Esophagus muscularis mucosa (tissue), 4 donors: ENCODE data around the gene TRERF1. TPM values are rescaled to one million over a fixed set of nuclear protein-coding genes. Genes with fewer than 3 reads are reported as not detected.

ENCODE experiments used
- DNase-seq: peaks from one replicate; pipeline ENCODE4 v3.0.0-alpha.2; 2017; ENCODE audit errors: extremely low spot score
- H3K27ac ChIP-seq, 4 donors: fragments of 200-600 bp; sonication (generic); replicated peaks in 1 of 4; 1 replicate in 3 of 4; 2 replicates in 1 of 4; pipeline ENCODE4 v1.5.1; 2016 to 2019; ENCODE audit warnings: mild to moderate bottlenecking in 1 of 4
- H3K27me3 ChIP-seq, 4 donors: fragments of 200-600 bp; sonication (generic); one replicate each; pipeline versions ENCODE4 v1.5.1 to v1.6.0; 2016 to 2019
- H3K36me3 ChIP-seq, 4 donors: fragments of 200-600 bp; sonication (generic); one replicate each; pipeline ENCODE4 v1.5.1; 2016 to 2019
- H3K4me1 ChIP-seq, 4 donors: fragments of 200-600 bp; sonication (generic); one replicate each; pipeline ENCODE4 v1.5.1; 2016 to 2019
- H3K4me3 ChIP-seq, 4 donors: fragments of 200-600 bp; sonication (generic); 1 replicate in 2 of 4; 2 replicates in 2 of 4; pipeline ENCODE4 v1.5.1; 2016 to 2019; ENCODE audit warnings: mild to moderate bottlenecking in 4 of 4, moderate library complexity in 1 of 4
- H3K9me3 ChIP-seq, 4 donors: fragments of 200-600 bp; sonication (generic); 1 replicate in 3 of 4; 2 replicates in 1 of 4; pipeline ENCODE4 v1.5.1; 2016 to 2019
- EP300 ChIP-seq: sonication (generic); formaldehyde crosslinking; IDR thresholded peaks from one replicate; pipeline ENCODE4 v1.6.1; 2017; ENCODE audit warnings: antibody characterized with exemption
- POLR2A ChIP-seq: fragments of 450-650 bp; IDR thresholded peaks from one replicate; pipeline ENCODE4 v1.6.1; 2017; ENCODE audit warnings: antibody characterized with exemption, moderate library complexity, mild to moderate bottlenecking, low read depth
- POLR2AphosphoS5 ChIP-seq, 2 donors: sonication (generic); formaldehyde crosslinking; IDR thresholded peaks; one replicate each; pipeline ENCODE4 v1.6.1; 2017; ENCODE audit warnings: antibody characterized with exemption in 2 of 2
- WGBS: methylation state at CpG from one replicate; pipeline ENCODE4 v1.1.5; 2018; 5-methylcytosine and 5-hydroxymethylcytosine counted together
- intact Hi-C: fragments of 100-400 bp; cut with DNase I; formaldehyde crosslinking; loops from one replicate; pipeline ENCODE4 v1.15.1; 2023
- total RNA-seq, 4 donors: library from RNA; depleted of rRNA; stranded (reverse); fragments of >200 nt; gene quantifications; one replicate each; pipeline versions ENCODE4 v1.1.0 to v1.2.1, GENCODE V29; 2016
- TF ChIP-seq, protein P1 (sequence below), 3 experiments: fragments of 200-600 bp in 2 of 3; fragments of 450-650 bp in 1 of 3; sonication (generic) in 2 of 3; IDR thresholded peaks; one replicate each; pipeline ENCODE4 v1.5.1; 2017 to 2019; ENCODE audit warnings: antibody characterized with exemption in 3 of 3, mild to moderate bottlenecking in 2 of 3, moderate library complexity in 1 of 3

Gene TRERF1
- total RNA-seq, 4 donors from 2014 or later = 4.6 to 8.6 (median 6.4) TPM

DNA sequence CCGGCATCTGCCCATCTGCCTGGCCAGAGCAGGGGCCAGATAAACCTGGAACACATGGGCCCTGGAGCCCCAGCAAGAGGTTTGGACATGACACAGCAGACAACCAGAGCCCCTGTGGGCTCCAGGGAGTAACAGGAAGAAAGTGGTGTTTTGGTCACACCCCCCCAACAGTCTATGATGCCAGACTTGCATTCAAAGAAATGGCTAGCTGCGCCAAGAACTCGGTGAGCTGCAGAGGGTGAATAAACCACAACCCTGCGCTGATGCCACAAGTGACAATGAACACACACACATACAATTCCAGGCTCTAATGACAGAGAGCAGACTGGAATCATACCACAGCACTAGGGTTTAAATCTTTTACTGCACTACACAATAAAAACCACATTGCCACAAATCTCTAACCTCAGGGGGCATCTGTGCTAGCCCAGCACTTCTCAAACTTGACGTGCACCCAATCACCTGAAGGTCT lies 34.0 kb downstream of the TRERF1 start:
- H3K4me1 ChIP-seq = peaks cover 0 to 19% (median 15%) of the 10 kb centered on the region in 4 donors
- no peaks in the 10 kb centered on the region for H3K36me3 ChIP-seq
- no peak overlapping the region for H3K4me3 ChIP-seq
- WGBS = 71% methylated on average over 4 of the region's 5 CpGs
- no peak for DNase-seq
- no peaks in the 10 kb centered on the region for H3K9me3 ChIP-seq
- no peaks in the 10 kb centered on the region for H3K27me3 ChIP-seq
- H3K27ac ChIP-seq = no peak overlapping the region
- TF ChIP-seq POLR2AphosphoS5 (IDR thresholded peaks at IDR 0.05) = no peak
- no peak for TF ChIP-seq EP300
- TF ChIP-seq, protein P1, sequence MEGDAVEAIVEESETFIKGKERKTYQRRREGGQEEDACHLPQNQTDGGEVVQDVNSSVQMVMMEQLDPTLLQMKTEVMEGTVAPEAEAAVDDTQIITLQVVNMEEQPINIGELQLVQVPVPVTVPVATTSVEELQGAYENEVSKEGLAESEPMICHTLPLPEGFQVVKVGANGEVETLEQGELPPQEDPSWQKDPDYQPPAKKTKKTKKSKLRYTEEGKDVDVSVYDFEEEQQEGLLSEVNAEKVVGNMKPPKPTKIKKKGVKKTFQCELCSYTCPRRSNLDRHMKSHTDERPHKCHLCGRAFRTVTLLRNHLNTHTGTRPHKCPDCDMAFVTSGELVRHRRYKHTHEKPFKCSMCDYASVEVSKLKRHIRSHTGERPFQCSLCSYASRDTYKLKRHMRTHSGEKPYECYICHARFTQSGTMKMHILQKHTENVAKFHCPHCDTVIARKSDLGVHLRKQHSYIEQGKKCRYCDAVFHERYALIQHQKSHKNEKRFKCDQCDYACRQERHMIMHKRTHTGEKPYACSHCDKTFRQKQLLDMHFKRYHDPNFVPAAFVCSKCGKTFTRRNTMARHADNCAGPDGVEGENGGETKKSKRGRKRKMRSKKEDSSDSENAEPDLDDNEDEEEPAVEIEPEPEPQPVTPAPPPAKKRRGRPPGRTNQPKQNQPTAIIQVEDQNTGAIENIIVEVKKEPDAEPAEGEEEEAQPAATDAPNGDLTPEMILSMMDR (IDR thresholded peaks at IDR 0.05) = no peak
- no peak for TF ChIP-seq POLR2A
- intact Hi-C loops = no loop called here

DNA sequence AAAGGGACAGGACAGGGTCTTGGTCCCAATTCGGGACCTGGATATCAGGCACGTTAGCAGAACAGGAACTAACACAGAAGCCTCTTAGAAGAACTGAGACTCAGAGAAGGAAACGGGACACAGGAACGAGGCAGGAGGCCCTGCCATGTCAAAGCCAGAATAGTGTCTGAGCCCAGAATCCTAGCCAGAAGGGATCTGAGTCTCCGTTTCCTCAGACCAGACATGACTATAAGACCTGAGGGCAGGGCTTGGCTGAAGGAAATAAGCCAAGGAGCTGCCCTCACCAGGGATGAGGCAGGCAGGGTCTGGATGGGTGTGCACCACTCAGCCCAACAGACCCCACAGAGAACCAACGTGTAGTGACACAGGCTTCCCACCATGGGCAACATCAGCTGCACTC lies 40.3 kb downstream of the TRERF1 start:
- TF ChIP-seq, protein P1 (IDR thresholded peaks at IDR 0.05) = no peak
- TF ChIP-seq EP300 (no peak), POLR2A (no peak)
- H3K36me3 ChIP-seq = no peaks in the 10 kb centered on the region
- WGBS = 68% methylated on average over 6 of the region's 6 CpGs
- H3K9me3 ChIP-seq = no peaks in the 10 kb centered on the region
- H3K27ac ChIP-seq = peak overlapping the region in 1 of 4 donors; percentile 21
- H3K27me3 ChIP-seq = no peaks in the 10 kb centered on the region
- H3K4me1 ChIP-seq = peaks cover 0 to 13% (median 8%) of the 10 kb centered on the region in 4 donors
- H3K4me3 ChIP-seq = no peak overlapping the region
- intact Hi-C loops = no loop called here
- DNase-seq = no peak

DNA sequence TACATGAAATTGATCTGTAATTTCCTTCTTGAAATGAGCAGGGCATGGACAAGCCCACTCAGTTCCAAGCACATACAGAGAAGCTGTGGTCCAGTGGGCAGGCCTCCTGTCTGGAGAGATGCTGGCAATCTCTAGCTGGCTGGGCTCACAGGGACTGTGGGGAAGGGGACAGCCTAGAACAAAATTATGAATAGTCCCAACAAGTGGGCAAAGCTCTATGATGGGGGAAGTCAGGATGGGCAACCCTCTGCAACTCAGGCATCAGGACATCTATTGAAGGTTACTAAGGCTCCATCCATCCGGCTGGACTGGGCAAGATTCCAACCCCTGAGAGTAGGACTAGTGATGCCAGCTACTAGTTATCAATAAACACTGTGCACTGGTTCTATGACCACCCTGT lies 40.9 kb downstream of the TRERF1 start:
- Histone ChIP-seq H3K36me3 (no peaks in the 10 kb centered on the region), H3K4me3 (no peak overlapping the region), H3K4me1 (peaks cover 0 to 16% (median 10%) of the 10 kb centered on the region in 4 donors), H3K27me3 (no peaks in the 10 kb centered on the region), H3K27ac (no peak overlapping the region), H3K9me3 (no peaks in the 10 kb centered on the region)
- no peak for DNase-seq
- intact Hi-C loops = no loop called here
- TF ChIP-seq POLR2A (no peak), EP300 (no peak), POLR2AphosphoS5 (IDR thresholded peaks at IDR 0.05) (no peak)
- TF ChIP-seq, protein P1 (IDR thresholded peaks at IDR 0.05) = no peak
- WGBS = 88% methylated on average over 1 of the region's 1 CpG

DNA sequence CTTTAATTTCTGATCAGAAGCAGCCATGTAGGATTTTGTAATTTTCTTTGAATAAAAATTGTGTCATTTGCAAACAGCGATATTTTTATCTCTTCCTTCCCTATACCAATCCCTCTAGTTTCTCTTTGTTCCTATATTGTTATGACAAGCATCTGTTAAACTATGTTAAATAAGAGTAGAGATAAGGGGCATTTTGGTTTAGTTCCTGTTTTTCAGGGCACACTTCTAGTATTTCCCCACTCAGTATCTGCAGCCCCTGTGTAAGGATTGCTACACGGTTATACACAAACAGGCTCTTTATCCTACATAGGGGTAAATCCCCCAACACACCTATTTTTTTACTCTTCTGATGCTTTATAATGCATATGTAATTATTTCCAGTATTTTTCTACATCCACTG lies 42.1 kb downstream of the TRERF1 start:
- intact Hi-C loops = no loop called here
- WGBS = 74% methylated on average over 2 of the region's 2 CpGs
- TF ChIP-seq, protein P1 (IDR thresholded peaks at IDR 0.05) = no peak
- TF ChIP-seq POLR2A = no peak
- no peak overlapping the region for H3K27ac ChIP-seq
- H3K9me3 ChIP-seq = no peaks in the 10 kb centered on the region
- no peak overlapping the region for H3K4me3 ChIP-seq
- H3K27me3 ChIP-seq = no peaks in the 10 kb centered on the region
- no peak for DNase-seq
- no peaks in the 10 kb centered on the region for H3K36me3 ChIP-seq
- H3K4me1 ChIP-seq = peaks cover 8 to 25% (median 15%) of the 10 kb centered on the region in 4 donors

DNA sequence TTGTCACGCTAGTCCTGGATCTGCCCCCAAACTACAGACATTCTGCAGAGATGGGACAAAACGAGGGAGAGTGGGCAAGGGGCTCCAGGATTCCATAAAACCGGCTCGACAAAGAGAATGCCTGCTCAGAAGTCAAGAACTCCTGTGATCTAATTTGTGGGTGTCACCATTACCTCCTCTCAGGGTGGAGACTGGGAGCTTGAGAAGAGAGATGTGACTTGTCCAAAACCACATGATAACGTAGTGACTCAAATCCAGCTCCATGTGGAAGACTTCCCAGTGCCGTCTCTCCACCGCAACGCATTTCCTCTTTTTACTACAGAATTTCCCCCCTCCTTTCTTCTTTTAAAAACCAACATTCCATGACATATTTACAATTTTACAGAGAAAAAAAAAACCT lies 44.3 kb downstream of the TRERF1 start:
- no peaks in the 10 kb centered on the region for H3K9me3 ChIP-seq
- H3K27me3 ChIP-seq = no peaks in the 10 kb centered on the region
- H3K4me1 ChIP-seq = peaks cover 19 to 37% (median 26%) of the 10 kb centered on the region in 4 donors
- no peak overlapping the region for H3K4me3 ChIP-seq
- 75% methylated on average over 8 of the region's 8 CpGs for WGBS
- H3K36me3 ChIP-seq = no peaks in the 10 kb centered on the region
- DNase-seq = no peak
- intact Hi-C loops = no loop called here
- peak overlapping the region in 3 of 4 donors; percentile 2 to 33 (median 29) for H3K27ac ChIP-seq
- peak; percentile 8 to 31 for TF ChIP-seq POLR2AphosphoS5 (IDR thresholded peaks at IDR 0.05)
- no peak for TF ChIP-seq POLR2A
- TF ChIP-seq, protein P1 (IDR thresholded peaks at IDR 0.05) = no peak
- TF ChIP-seq EP300 = no peak
